Fibroblast of skin of right quadriceps (primary cell): ENCODE results near the gene VPS50.
A peak's percentile ranks its signal among the peaks of the same experiment; 100 is the strongest.
"Not testable (repeated sequence)": the region's sequence is repeated elsewhere in the genome, so short reads cannot be mapped to it uniquely, and the experiment has no call there.

ENCODE experiments used
- DNase-seq: peaks from one replicate; pipeline ENCODE4 v3.0.0-alpha.2; 2013

VPS50 gene

GRCh38 chr7:93242106-93242505 is 9.9 kb downstream of the VPS50 start:
- DNase-seq = no peak

GRCh38 chr7:93245525-93246432 is 13.6 kb downstream of the VPS50 start:
- peak; percentile 37 for DNase-seq

GRCh38 chr7:93249491-93250148 is 17.5 kb downstream of the VPS50 start:
- DNase-seq = peak; percentile 48

- DNase-seq = peak; percentile 57
These were observed 26.5 kb downstream of the VPS50 start for GRCh38 chr7:93258661-93259060.

- no peak for DNase-seq
These were observed 30.4 kb downstream of the VPS50 start for GRCh38 chr7:93262535-93262934.

GRCh38 chr7:93265220-93265619 is 33.1 kb downstream of the VPS50 start:
- DNase-seq = no peak

- no peak for DNase-seq
These were observed 47.4 kb downstream of the VPS50 start for GRCh38 chr7:93279541-93279940.

GRCh38 chr7:93284908-93285307 is 52.7 kb downstream of the VPS50 start:
- no peak for DNase-seq

GRCh38 chr7:93293229-93293628 is 61.1 kb downstream of the VPS50 start:
- no peak for DNase-seq

- no peak for DNase-seq
These were observed 66.0 kb downstream of the VPS50 start for GRCh38 chr7:93298206-93298605.

GRCh38 chr7:93298671-93299070 is 66.5 kb downstream of the VPS50 start:
- peak; percentile 22 for DNase-seq

GRCh38 chr7:93301736-93302135 is 69.6 kb downstream of the VPS50 start:
- no peak for DNase-seq

- DNase-seq = peak; percentile 76
These were observed 75.0 kb downstream of the VPS50 start for GRCh38 chr7:93307131-93307660.

- DNase-seq = no peak
These were observed 75.8 kb downstream of the VPS50 start for GRCh38 chr7:93307943-93308342.

GRCh38 chr7:93310346-93310745 is 78.2 kb downstream of the VPS50 start:
- peak; percentile 15 for DNase-seq

- DNase-seq = no peak
These were observed 82.3 kb downstream of the VPS50 start for GRCh38 chr7:93314449-93314848.

GRCh38 chr7:93315896-93316295 is 83.7 kb downstream of the VPS50 start:
- peak; percentile 48 for DNase-seq

- DNase-seq = peak; percentile 16
These were observed 84.6 kb downstream of the VPS50 start for GRCh38 chr7:93316730-93317129.

- no peak for DNase-seq
These were observed 88.7 kb downstream of the VPS50 start for GRCh38 chr7:93320887-93321286.

GRCh38 chr7:93326291-93326690 is 94.1 kb downstream of the VPS50 start:
- DNase-seq = not testable (repeated sequence)

- DNase-seq = peak; percentile 94
These were observed 95.0 kb downstream of the VPS50 start for GRCh38 chr7:93327006-93327633.

GRCh38 chr7:93331706-93332105 is 99.5 kb downstream of the VPS50 start:
- no peak for DNase-seq

GRCh38 chr7:93332172-93332571 is 100.0 kb downstream of the VPS50 start:
- DNase-seq = no peak
